SIG-M5 treated with dmso at 0.1 percent for 504 hours (cell line): Measurements from ENCODE around the gene SYN1.
A peak's percentile ranks its signal among the peaks of the same experiment; 100 is the strongest.
"Not testable (repeated sequence)": the region's sequence is repeated elsewhere in the genome, so short reads cannot be mapped to it uniquely, and the experiment has no call there.

Experiments
- DNase-seq: peaks from one replicate; lab custom pipeline; 2025; ENCODE audit not compliant: unreplicated experiment; lab: John Stamatoyannopoulos, UW

SYN1 gene

DNA sequence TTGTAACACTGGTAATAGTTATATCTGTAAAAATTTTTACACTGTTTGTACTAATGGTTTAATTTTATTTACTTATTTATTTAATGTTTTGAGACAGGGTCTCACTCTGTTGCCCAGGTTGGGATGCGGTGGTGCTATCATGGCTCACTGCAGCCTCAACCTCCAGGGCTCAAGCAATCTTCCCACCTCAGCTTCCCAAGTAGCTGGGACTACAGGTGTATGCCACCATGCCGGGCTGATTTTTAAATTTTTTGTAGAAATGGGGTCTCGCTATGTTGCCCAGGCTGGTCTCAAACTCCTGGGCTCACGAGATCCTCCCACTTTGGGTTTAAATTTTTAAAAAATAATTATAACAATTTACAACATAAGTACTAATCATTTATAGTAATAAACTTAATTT, 16.5 kb downstream of the SYN1 start:
- not testable (repeated sequence) for DNase-seq

DNA sequence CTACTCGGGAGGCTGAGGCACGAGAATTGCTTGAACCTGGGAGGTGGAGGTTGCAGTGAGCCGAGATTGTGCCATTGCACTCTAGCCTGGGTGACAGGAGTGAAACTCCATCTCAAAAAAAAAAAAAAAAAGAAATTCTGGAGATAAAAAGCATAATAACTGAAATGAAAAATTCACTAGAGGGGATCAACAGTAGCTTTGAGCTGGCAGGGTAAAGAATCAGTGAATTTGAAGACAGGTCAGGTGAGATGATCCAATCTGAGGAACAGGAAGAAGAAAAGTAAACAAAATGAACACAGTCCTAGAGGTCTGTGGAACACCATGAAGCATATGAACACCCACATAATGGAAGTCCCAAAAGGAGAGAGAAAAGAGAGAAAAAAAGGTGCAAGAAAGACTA, 22.4 kb downstream of the SYN1 start:
- no peak for DNase-seq

- DNase-seq, result no peak
Observed at GRCh38 chrX:47596256-47596655, 23.4 kb downstream of the SYN1 start.

DNA sequence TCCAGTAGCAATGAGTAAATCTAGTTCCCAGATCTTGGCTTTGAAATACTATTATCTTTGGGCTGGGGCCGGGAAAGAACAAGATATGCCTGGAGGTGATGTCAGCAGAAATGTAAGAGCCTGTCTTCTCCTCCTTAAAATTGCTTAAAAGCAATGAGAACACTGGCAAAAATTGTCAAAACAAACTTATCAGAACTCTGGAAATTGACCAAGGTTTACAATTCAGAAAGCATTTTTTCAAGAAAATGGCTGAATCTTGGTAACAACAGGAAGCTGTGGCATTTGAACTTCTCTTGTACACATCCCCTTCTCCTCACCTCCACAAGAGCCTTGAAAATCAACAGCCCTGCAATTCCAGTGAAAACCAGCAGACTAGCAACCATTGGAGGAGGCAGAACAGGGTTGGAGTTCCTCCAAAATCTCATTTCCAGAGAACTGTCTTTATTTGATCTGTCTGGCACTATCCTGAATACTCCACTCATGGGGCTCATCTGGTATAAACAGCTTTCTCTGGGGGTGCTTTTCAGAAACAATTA, 23.9 kb downstream of the SYN1 start:
- DNase-seq, result no peak

GRCh38 chrX:47593522-47593921, 26.1 kb downstream of the SYN1 start:
- DNase-seq, result no peak

- DNase-seq, result no peak
Observed at GRCh38 chrX:47590984-47591383, 28.7 kb downstream of the SYN1 start.

- no peak for DNase-seq
Observed at GRCh38 chrX:47587906-47588735, 31.5 kb downstream of the SYN1 start.

GRCh38 chrX:47587091-47587891, 32.4 kb downstream of the SYN1 start:
- no peak for DNase-seq

DNA sequence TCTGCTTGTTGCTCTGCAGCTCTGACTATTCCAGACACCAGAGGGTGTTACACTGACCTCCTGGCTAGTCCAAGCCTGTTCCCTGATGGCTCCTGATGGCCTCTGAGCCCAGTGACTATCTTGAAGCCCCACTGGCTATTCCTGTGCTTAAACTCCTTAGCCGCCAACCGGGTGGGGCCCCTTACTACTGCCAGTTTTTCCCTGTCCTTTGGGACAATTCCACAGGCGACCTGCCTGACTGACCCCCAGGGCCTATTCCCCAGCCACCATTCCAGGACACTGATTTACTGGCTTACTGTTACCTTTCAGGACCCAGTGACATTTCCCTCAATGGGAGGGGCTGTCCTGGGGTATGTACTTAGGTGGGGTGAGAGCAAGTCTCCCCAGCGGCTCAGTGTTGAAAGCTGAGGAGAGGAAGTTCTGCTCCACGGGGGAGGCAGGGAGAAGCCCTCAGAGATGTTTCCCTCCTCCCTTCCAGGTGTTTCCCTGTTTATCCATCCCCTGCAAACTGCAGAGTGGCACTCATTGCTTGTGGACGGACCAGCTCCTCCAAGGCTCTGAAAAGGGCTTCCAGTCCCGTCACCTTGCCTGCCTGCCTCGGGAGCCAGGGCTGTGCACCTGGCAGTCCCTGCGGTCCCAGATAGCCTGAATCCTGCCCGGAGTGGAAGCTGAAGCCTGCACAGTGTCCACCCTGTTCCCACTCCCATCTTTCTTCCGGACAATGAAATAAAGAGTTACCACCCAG, 33.4 kb downstream of the SYN1 start:
- no peak for DNase-seq

GRCh38 chrX:47585273-47585672, 34.4 kb downstream of the SYN1 start:
- DNase-seq, result no peak

DNA sequence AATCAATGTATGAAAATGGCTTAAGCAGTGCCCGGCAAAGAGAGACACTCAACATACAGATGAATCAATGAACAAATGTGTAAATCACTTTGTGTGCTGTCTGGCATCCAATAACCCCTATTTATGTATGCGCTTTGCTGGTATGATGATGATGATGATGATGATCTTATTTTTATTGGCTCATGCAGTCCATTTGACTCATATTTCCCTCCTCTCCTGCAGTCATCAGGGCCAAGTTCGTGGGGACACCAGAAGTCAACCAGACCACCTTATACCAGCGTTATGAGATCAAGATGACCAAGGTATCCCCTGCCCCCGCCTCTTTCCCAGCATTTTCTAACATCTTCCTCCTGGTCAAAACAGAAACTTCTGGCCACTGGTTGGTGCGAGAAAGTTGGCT, 34.9 kb downstream of the SYN1 start:
- DNase-seq, result no peak

- DNase-seq, result no peak
Observed at GRCh38 chrX:47583240-47583861, 36.3 kb downstream of the SYN1 start.

GRCh38 chrX:47581731-47582647, 37.7 kb downstream of the SYN1 start, which contains the start of gene TIMP1:
Gene TIMP1, plus strand, starts transcription at chrX:47582436. Its CDS starts 980 bp downstream, at chrX:47583416.
- peak; percentile 83 for DNase-seq

DNA sequence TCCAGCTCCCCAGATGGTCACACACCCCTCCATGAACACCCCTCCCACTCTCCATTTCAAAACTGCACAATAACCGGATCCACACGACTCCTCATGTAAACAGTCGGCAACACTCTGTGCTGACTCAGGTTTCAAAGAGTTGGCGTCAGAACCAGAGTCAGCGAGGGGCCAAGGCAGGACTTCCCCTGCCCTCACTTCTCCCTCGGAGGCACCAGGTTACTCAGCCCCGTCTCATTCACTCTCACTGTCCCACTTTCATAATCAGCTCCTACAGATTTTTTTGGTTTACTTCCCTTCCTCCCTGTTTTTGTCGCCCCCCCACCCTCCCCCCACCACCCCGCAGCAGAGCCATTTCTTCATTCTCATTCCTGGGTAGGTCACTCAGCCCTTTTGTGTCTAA, 40.1 kb downstream of the SYN1 start:
- DNase-seq, result peak; percentile 59

DNA sequence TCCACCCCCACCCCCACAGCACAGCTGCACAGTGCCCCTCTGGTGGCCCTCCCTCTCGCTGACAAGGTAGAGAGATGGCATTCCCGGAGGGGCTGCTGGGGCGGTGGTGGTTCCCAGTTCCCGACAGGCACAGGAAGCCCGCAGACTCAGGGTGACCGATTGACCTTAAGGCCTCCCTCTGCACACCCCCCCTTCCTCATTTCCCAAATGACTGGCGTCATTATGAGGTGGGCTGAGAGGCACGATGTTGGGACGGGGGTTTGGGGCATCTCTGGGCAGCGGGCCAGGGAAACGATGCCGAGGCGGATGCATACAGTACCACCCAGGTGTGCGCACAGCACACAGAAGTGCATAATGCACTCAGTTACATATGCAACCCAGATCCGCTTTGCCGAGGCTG, 41.0 kb downstream of the SYN1 start:
- DNase-seq, result no peak

GRCh38 chrX:47577901-47578300, 41.8 kb downstream of the SYN1 start:
- no peak for DNase-seq

GRCh38 chrX:47577424-47577823, 42.2 kb downstream of the SYN1 start:
- no peak for DNase-seq

DNA sequence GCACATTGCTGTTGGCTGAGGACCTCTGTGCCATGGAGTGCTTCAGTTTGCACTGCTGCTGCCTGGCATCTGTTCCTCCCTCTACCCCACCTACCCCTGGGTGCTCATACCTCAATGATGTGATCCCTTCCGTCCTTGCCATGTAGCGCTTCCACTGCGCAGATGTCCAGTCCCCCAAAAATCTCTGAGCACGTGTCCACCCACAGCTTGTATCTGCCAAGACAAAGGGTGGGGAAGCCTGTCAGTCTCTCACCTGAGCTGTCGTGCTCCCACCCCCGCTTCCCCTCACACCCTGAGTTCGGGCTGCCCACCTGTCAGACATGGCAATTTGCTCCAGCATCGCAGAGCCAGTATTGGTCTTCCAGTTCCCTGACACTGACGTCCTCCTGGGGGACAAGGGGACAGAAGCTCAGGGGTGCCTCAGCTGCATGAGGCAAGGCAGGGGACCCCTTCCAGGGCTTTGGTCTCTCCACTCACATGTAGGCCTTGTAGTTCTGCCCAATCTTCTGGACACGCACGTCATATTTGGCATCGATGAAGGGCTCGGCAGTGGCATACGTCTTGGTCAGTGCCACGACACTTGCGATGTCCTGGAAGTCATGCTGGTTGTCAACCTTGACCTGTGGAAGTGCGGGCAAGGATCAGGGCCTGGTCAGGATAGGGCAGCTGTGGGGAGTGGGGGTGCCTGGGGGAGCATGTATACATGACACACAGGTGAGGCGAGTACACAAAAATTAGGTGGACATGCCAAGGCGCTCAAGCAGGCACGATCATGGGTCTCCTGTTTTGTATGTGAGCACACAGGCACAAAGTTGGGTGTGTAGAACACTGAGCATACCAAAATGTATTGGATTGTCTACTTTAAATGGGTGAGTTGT, 43.4 kb downstream of the SYN1 start:
- no peak for DNase-seq
